Thymus (tissue), 11 donors: ENCODE results near the gene COL4A2. TPM values are rescaled to one million over a fixed set of nuclear protein-coding genes. Genes with fewer than 3 reads are reported as not detected.

Experiments
- DNase-seq, 9 donors: peaks; one replicate each; pipeline ENCODE4 v3.0.0-alpha.2; 2013; ENCODE audit warnings: low spot score in 9 of 9, low read depth in 6 of 9, missing footprints in 1 of 9
- H3K27ac ChIP-seq, 2 donors: one replicate each; pipeline ENCODE4 v1.5.1; 2013; ENCODE audit warnings: control low read depth in 1 of 2, low read depth in 1 of 2, low read length in 1 of 2, mild to moderate bottlenecking in 1 of 2, moderate library complexity in 1 of 2
- H3K27me3 ChIP-seq, 2 donors: one replicate each; pipeline ENCODE4 v1.5.1; 2013; ENCODE audit warnings: low read length in 1 of 2; ENCODE audit not compliant: control insufficient read depth in 2 of 2, insufficient read depth in 1 of 2
- H3K36me3 ChIP-seq, 2 donors: one replicate each; pipeline ENCODE4 v1.5.1; 2013; ENCODE audit warnings: low read length in 1 of 2, mild to moderate bottlenecking in 1 of 2, moderate library complexity in 1 of 2; ENCODE audit not compliant: control insufficient read depth in 2 of 2, insufficient read depth in 2 of 2
- H3K4me1 ChIP-seq, 2 donors: one replicate each; pipeline ENCODE4 v1.5.1; 2013; ENCODE audit warnings: low read length in 2 of 2; ENCODE audit not compliant: control insufficient read depth in 2 of 2, insufficient read depth in 2 of 2
- H3K4me3 ChIP-seq, 2 donors: one replicate each; pipeline ENCODE4 v1.5.1; 2013; ENCODE audit warnings: low read length in 2 of 2, control low read depth in 1 of 2, mild to moderate bottlenecking in 1 of 2
- H3K9me3 ChIP-seq, 2 donors: one replicate each; pipeline ENCODE4 v1.5.1; 2013; ENCODE audit warnings: low read length in 1 of 2, mild to moderate bottlenecking in 1 of 2; ENCODE audit not compliant: control insufficient read depth in 2 of 2, insufficient read depth in 1 of 2
- WGBS: extraction: QIAGEN DNeasy Blood & Tissue Kit; methylation state at CpG from one replicate; pipeline ENCODE4 v1.1.7; 2013; 5-methylcytosine and 5-hydroxymethylcytosine counted together
- polyA plus RNA-seq: library from polyadenylated mRNA; stranded (reverse); fragments of 200-250 nt; gene quantifications from one replicate; pipeline ENCODE4 v1.2.3, GENCODE V29; 2013
- total RNA-seq: library from RNA; stranded (reverse); fragments of 120-200 nt; gene quantifications from one replicate; pipeline ENCODE4 v1.2.4, GENCODE V29; 2013
- donor health status: healthy.

The COL4A2 gene
- total and polyA plus RNA-seq, 2 donors, result 47.2 to 63.1 TPM

DNA sequence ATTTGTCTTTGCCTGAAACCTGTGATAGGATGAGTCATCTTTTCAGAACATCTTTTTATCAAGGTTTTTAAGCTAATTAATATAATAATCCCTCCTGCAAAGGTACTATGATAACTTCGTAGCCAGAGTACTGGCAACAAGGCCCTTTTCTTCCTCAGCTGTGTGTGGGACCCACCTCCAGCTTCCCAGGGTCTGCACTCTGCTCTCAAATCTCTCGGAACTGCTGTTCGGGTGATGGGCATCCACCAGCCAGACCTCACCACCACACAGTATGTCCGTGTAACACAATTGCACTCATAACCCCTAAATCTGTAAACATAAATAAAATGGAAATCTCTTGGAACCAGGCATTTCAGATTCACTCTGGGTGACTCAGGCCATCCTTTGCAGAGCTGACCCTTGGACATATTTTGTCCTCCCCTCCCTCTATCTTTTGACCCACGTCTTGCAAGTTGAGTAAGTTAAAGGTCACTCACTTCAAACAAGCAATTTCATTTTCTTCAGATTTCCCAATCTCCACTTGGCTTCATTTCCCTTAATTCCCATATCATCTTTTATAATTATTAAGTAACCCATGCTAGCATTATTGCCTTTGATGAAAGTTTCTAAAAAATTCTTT lies 29.6 kb upstream of the COL4A2 start:
- H3K4me1 ChIP-seq, result no peaks in the 10 kb centered on the region
- 81% methylated on average over 5 of the region's 5 CpGs for WGBS
- no peak for DNase-seq

GRCh38 chr13:110278859-110279258 lies 28.2 kb upstream of the COL4A2 start:
- Histone ChIP-seq H3K4me1 (no peaks in the 10 kb centered on the region), H3K27me3 (no peaks in the 10 kb centered on the region), H3K27ac (no peak overlapping the region), H3K9me3 (no peaks in the 10 kb centered on the region), H3K36me3 (no peaks in the 10 kb centered on the region), H3K4me3 (no peak overlapping the region)
- DNase-seq, result no peak
- 87% methylated on average over 7 of the region's 7 CpGs for WGBS

More for the DNA sequence above, 29.6 kb upstream of the COL4A2 start:
- no peaks in the 10 kb centered on the region for H3K27me3 ChIP-seq
- H3K27ac ChIP-seq, result no peak overlapping the region
- no peaks in the 10 kb centered on the region for H3K9me3 ChIP-seq
- no peak overlapping the region for H3K4me3 ChIP-seq
- H3K36me3 ChIP-seq, result no peaks in the 10 kb centered on the region

DNA sequence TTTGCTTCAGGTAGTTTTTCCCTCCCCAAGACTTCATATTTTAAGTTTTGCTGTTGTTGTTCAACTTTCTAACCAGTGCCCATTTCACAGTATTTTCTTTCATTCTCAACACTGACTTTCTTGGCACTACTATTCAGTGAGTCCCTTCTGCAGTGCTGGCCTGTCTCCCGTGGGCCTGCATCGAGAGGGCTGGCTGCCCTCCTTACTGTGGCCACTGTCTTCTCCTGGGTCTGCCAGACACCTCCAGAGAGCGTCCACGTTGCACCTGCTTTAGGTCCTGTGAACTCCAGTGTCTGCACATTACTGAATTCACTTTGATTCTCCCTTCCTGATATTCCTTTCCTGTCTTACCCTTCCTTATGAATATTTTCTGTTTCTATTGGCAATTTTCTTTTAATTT lies 27.4 kb upstream of the COL4A2 start:
- no peaks in the 10 kb centered on the region for H3K27me3 ChIP-seq
- H3K36me3 ChIP-seq, result no peaks in the 10 kb centered on the region
- WGBS, result 89% methylated on average over 4 of the region's 4 CpGs
- no peak overlapping the region for H3K4me3 ChIP-seq
- no peak for DNase-seq
- H3K9me3 ChIP-seq, result no peaks in the 10 kb centered on the region
- no peaks in the 10 kb centered on the region for H3K4me1 ChIP-seq
- H3K27ac ChIP-seq, result no peak overlapping the region

GRCh38 chr13:110280231-110280813 lies 26.8 kb upstream of the COL4A2 start:
- H3K9me3 ChIP-seq, result no peaks in the 10 kb centered on the region
- no peak for DNase-seq
- H3K27ac ChIP-seq, result no peak overlapping the region
- WGBS, result 95% methylated on average over 9 of the region's 9 CpGs
- no peaks in the 10 kb centered on the region for H3K36me3 ChIP-seq
- H3K27me3 ChIP-seq, result no peaks in the 10 kb centered on the region
- H3K4me1 ChIP-seq, result no peaks in the 10 kb centered on the region
- no peak overlapping the region for H3K4me3 ChIP-seq

- 85% methylated on average over 7 of the region's 7 CpGs for WGBS
- H3K27ac ChIP-seq, result no peak overlapping the region
- H3K9me3 ChIP-seq, result no peaks in the 10 kb centered on the region
- no peaks in the 10 kb centered on the region for H3K36me3 ChIP-seq
- H3K4me3 ChIP-seq, result no peak overlapping the region
- no peaks in the 10 kb centered on the region for H3K4me1 ChIP-seq
- no peak for DNase-seq
- H3K27me3 ChIP-seq, result no peaks in the 10 kb centered on the region
Measured at GRCh38 chr13:110280985-110281688, 25.9 kb upstream of the COL4A2 start.

GRCh38 chr13:110281736-110282135 lies 25.3 kb upstream of the COL4A2 start:
- H3K27ac ChIP-seq, result no peak overlapping the region
- H3K9me3 ChIP-seq, result no peaks in the 10 kb centered on the region
- no peak overlapping the region for H3K4me3 ChIP-seq
- no peaks in the 10 kb centered on the region for H3K27me3 ChIP-seq
- WGBS, result 96% methylated on average over 5 of the region's 5 CpGs
- H3K36me3 ChIP-seq, result no peaks in the 10 kb centered on the region
- H3K4me1 ChIP-seq, result no peaks in the 10 kb centered on the region
- no peak for DNase-seq

GRCh38 chr13:110282316-110282841 lies 24.7 kb upstream of the COL4A2 start:
- Histone ChIP-seq H3K36me3 (no peaks in the 10 kb centered on the region), H3K4me1 (no peaks in the 10 kb centered on the region), H3K27me3 (no peaks in the 10 kb centered on the region), H3K9me3 (no peaks in the 10 kb centered on the region), H3K4me3 (no peak overlapping the region), H3K27ac (no peak overlapping the region)
- 100% methylated on average over 1 of the region's 1 CpG for WGBS
- no peak for DNase-seq

GRCh38 chr13:110283736-110284517 lies 23.2 kb upstream of the COL4A2 start:
- WGBS, result 92% methylated on average over 7 of the region's 7 CpGs
- DNase-seq, result no peak
- no peak overlapping the region for H3K4me3 ChIP-seq
- no peak overlapping the region for H3K27ac ChIP-seq
- H3K27me3 ChIP-seq, result no peaks in the 10 kb centered on the region
- H3K9me3 ChIP-seq, result no peaks in the 10 kb centered on the region
- H3K4me1 ChIP-seq, result no peaks in the 10 kb centered on the region
- no peaks in the 10 kb centered on the region for H3K36me3 ChIP-seq
